ENCODE results near the gene OIT3. TPM values are rescaled to one million over a fixed set of nuclear protein-coding genes. Genes with fewer than 3 reads are reported as not detected.

The OIT3 gene
- total RNA-seq, 1 donor from 2014 or later: not detected

GRCh38 chr10:72927485-72927884, 33.9 kb downstream of the OIT3 start:
- no peak for TF ChIP-seq CTCF (conservative IDR thresholded peaks at IDR 0.05; ENCODE audit: low read depth, low read length)
- no peak for DNase-seq (ENCODE audit: low read depth)

GRCh38 chr10:72928798-72929197, 35.3 kb downstream of the OIT3 start:
- H3K4me3 ChIP-seq (ENCODE audit: low read depth, low read length): no peak overlapping the region
- no peak for DNase-seq (ENCODE audit: low read depth)

More at GRCh38 chr10:72927485-72927884, 33.9 kb downstream of the OIT3 start:
- H3K4me3 ChIP-seq (ENCODE audit: low read depth, low read length): no peak overlapping the region

GRCh38 chr10:72930276-72930675, 36.7 kb downstream of the OIT3 start:
- H3K4me3 ChIP-seq (ENCODE audit: low read depth, low read length): no peak overlapping the region
- no peak for DNase-seq (ENCODE audit: low read depth)
- no peak for TF ChIP-seq CTCF (conservative IDR thresholded peaks at IDR 0.05; ENCODE audit: low read depth, low read length)

More at GRCh38 chr10:72928798-72929197, 35.3 kb downstream of the OIT3 start:
- no peak for TF ChIP-seq CTCF (conservative IDR thresholded peaks at IDR 0.05; ENCODE audit: low read depth, low read length)

- TF ChIP-seq CTCF (conservative IDR thresholded peaks at IDR 0.05; ENCODE audit: low read depth, low read length): no peak
- no peak overlapping the region for H3K4me3 ChIP-seq (ENCODE audit: low read depth, low read length)
- DNase-seq (ENCODE audit: low read depth): no peak
These were observed 38.9 kb downstream of the OIT3 start for GRCh38 chr10:72932259-72933015.

- no peak for DNase-seq (ENCODE audit: low read depth)
- no peak for TF ChIP-seq CTCF (conservative IDR thresholded peaks at IDR 0.05; ENCODE audit: low read depth, low read length)
- no peak overlapping the region for H3K4me3 ChIP-seq (ENCODE audit: low read depth, low read length)
These were observed 41.8 kb downstream of the OIT3 start for GRCh38 chr10:72935361-72935760.

- no peak for TF ChIP-seq CTCF (conservative IDR thresholded peaks at IDR 0.05; ENCODE audit: low read depth, low read length)
- H3K4me3 ChIP-seq (ENCODE audit: low read depth, low read length): no peak overlapping the region
- no peak for DNase-seq (ENCODE audit: low read depth)
These were observed 50.1 kb downstream of the OIT3 start for GRCh38 chr10:72943498-72944234.
